HCT116 (cell line): ENCODE results near the gene FAM53A. TPM values are rescaled to one million over a fixed set of nuclear protein-coding genes. Genes with fewer than 3 reads are reported as not detected.

Experiments
- ATAC-seq: fragments of 200-7000 bp; cut with Tn5 transposase; 2 replicates; pipeline ENCODE4 v1.9.1; 2020; ENCODE audit warnings: mild to moderate bottlenecking, moderate library complexity
- BruUV-seq: library from RNA; stranded (reverse); fragments of 400-500 nt; replicated peaks from 2 replicates; lab custom pipeline; 2021; lab: Mats Ljungman, UMichigan
- CTCF ChIA-PET: fragments of 300-600 bp; sonication (Branson Sonifier 250); formaldehyde crosslinking; loops from one replicate; lab custom pipeline; 2021; ENCODE audit warnings: antibody characterized with exemption; lab: Charles Lee
- POLR2A ChIA-PET: fragments of 300-600, 350-600 bp; sonication (Branson Sonifier 250); formaldehyde crosslinking; loops from one replicate; lab custom pipeline; 2021; ENCODE audit warnings: antibody characterized with exemption; lab: Charles Lee
- RAD21 ChIA-PET, 2 experiments: fragments of 300-600 bp; sonication (Branson Sonifier 250); formaldehyde crosslinking; loops; one replicate each; lab custom pipeline; 2023; ENCODE audit warnings: low total read pairs in 2 of 2; ENCODE audit not compliant: uncharacterized antibody in 2 of 2, unreplicated experiment in 2 of 2, low non-redundant PET in 1 of 2; lab: Charles Lee
- DNase-seq: peaks from one replicate; pipeline ENCODE4 v3.0.0-alpha.2; 2010; ENCODE audit warnings: low read depth, low spot score
- H2AFZ ChIP-seq: fragments of 200-600 bp; shearing (Covaris generic), sonication (generic); 2 replicates; pipeline ENCODE4 v1.6.1; 2017; ENCODE audit warnings: low read depth, mixed run types, mixed read lengths, antibody characterized with exemption, low read length; ENCODE audit not compliant: poor library complexity, severe bottlenecking
- H3K27ac ChIP-seq: 2 replicates; pipeline ENCODE4 v1.5.1; 2012; ENCODE audit warnings: low read depth, low read length
- H3K27me3 ChIP-seq: fragments of 200-600 bp; sonication (generic); 2 replicates; pipeline ENCODE4 v1.6.1; 2016; ENCODE audit warnings: mixed run types, low read length, mixed read lengths; ENCODE audit not compliant: insufficient read depth
- H3K36me3 ChIP-seq, 2 experiments: fragments of 200-500 bp in 1 of 2; fragments of 200-600 bp in 1 of 2; sonication (Bioruptor generic) in 1 of 2; sonication (generic) in 1 of 2; 2 replicates each; pipeline versions ENCODE4 v1.5.1 to v1.6.1; 2014 to 2016; ENCODE audit warnings: low read length in 2 of 2, inconsistent platforms in 1 of 2, mixed read lengths in 1 of 2, mixed run types in 1 of 2; ENCODE audit not compliant: insufficient read depth in 2 of 2, control insufficient read depth in 1 of 2
- H3K4me1 ChIP-seq, 2 experiments: fragments of 200-600 bp in 1 of 2; sonication (generic) in 1 of 2; 2 replicates each; pipeline versions ENCODE4 v1.5.1 to v1.6.1; 2012 to 2017; ENCODE audit warnings: low read length in 2 of 2, inconsistent platforms in 1 of 2, mild to moderate bottlenecking in 1 of 2, mixed read lengths in 1 of 2, mixed run types in 1 of 2, moderate library complexity in 1 of 2; ENCODE audit not compliant: insufficient read depth in 2 of 2, control insufficient read depth in 1 of 2
- H3K4me2 ChIP-seq: fragments of 200-600 bp; sonication (generic); 2 replicates; pipeline ENCODE4 v1.6.1; 2017; ENCODE audit warnings: mixed run types, low read length, mixed read lengths
- H3K4me3 ChIP-seq, 2 experiments: fragments of 200-600 bp in 1 of 2; sonication (generic) in 1 of 2; replicated peaks in 1 of 2; 2 replicates each; pipeline ENCODE4 v1.5.1; 2011 to 2016; ENCODE audit warnings: low read length in 2 of 2, control low read depth in 1 of 2, low read depth in 1 of 2, mild to moderate bottlenecking in 1 of 2, mixed read lengths in 1 of 2, mixed run types in 1 of 2
- H3K79me2 ChIP-seq: fragments of 200-600 bp; sonication (generic); 2 replicates; pipeline ENCODE4 v1.6.1; 2017; ENCODE audit warnings: mild to moderate bottlenecking, mixed run types, low read length, moderate library complexity, mixed read lengths; ENCODE audit not compliant: insufficient read depth
- H3K9ac ChIP-seq: fragments of 200-600 bp; sonication (generic); 2 replicates; pipeline ENCODE4 v1.6.1; 2016; ENCODE audit warnings: low read length, mixed read lengths
- H3K9me2 ChIP-seq: fragments of 200-600 bp; sonication (generic), shearing (Covaris generic); 2 replicates; pipeline ENCODE4 v1.6.1; 2017; ENCODE audit warnings: mixed run types, mild to moderate bottlenecking, moderate library complexity; ENCODE audit not compliant: insufficient read depth
- H3K9me3 ChIP-seq, 2 experiments: fragments of 200-500 bp in 1 of 2; fragments of 200-600 bp in 1 of 2; sonication (Bioruptor generic) in 1 of 2; sonication (generic) in 1 of 2; 2 replicates each; pipeline ENCODE4 v1.6.1; 2014 to 2017; ENCODE audit warnings: low read length in 2 of 2, mixed read lengths in 2 of 2, inconsistent platforms in 1 of 2, low read depth in 1 of 2, mild to moderate bottlenecking in 1 of 2, mixed run types in 1 of 2, moderate library complexity in 1 of 2; ENCODE audit not compliant: control insufficient read depth in 1 of 2, insufficient read depth in 1 of 2
- H4K20me1 ChIP-seq: fragments of 200-600 bp; sonication (generic), shearing (Covaris generic); 2 replicates; pipeline ENCODE4 v1.6.1; 2017; ENCODE audit warnings: mixed run types, mild to moderate bottlenecking, moderate library complexity; ENCODE audit not compliant: insufficient read depth
- CBX3 ChIP-seq: IDR thresholded peaks from 2 replicates; pipeline ENCODE4 v1.6.1; 2012; ENCODE audit warnings: low read depth
- EGR1 ChIP-seq: IDR thresholded peaks from 2 replicates; pipeline ENCODE4 v1.6.1; 2012; ENCODE audit warnings: low read depth
- ELF1 ChIP-seq: IDR thresholded peaks from 2 replicates; pipeline ENCODE4 v1.6.1; 2012; ENCODE audit warnings: low read depth, borderline replicate concordance
- FOSL1 ChIP-seq: IDR thresholded peaks from 2 replicates; pipeline ENCODE4 v1.6.1; 2012; ENCODE audit warnings: low read depth
- JUND ChIP-seq: IDR thresholded peaks from 2 replicates; pipeline ENCODE4 v1.6.1; 2012
- POLR2A ChIP-seq: IDR thresholded peaks from 2 replicates; pipeline ENCODE4 v1.7.0; 2011; ENCODE audit warnings: borderline replicate concordance; ENCODE audit not compliant: insufficient read depth, insufficient read length; ENCODE audit errors: extremely low read depth
- POLR2AphosphoS5 ChIP-seq: IDR thresholded peaks from 2 replicates; pipeline ENCODE4 v1.6.1; 2011; ENCODE audit warnings: mild to moderate bottlenecking, low read depth, low read length, moderate library complexity
- RAD21 ChIP-seq: IDR thresholded peaks from 2 replicates; pipeline ENCODE4 v1.6.1; 2012; ENCODE audit warnings: low read depth, mild to moderate bottlenecking
- SIN3A ChIP-seq: IDR thresholded peaks from 2 replicates; pipeline ENCODE4 v1.6.1; 2012; ENCODE audit warnings: low read depth
- SP1 ChIP-seq: IDR thresholded peaks from 2 replicates; pipeline ENCODE4 v1.6.1; 2012; ENCODE audit warnings: low read depth
- TCF7L2 ChIP-seq: IDR thresholded peaks from 2 replicates; pipeline ENCODE4 v1.7.0; 2011; ENCODE audit warnings: borderline replicate concordance, inconsistent platforms; ENCODE audit not compliant: insufficient read depth, insufficient read length; ENCODE audit errors: extremely low read depth
- YY1 ChIP-seq: IDR thresholded peaks from 2 replicates; pipeline ENCODE4 v1.6.1; 2011; ENCODE audit warnings: low read length, low read depth, moderate library complexity, mild to moderate bottlenecking; ENCODE audit not compliant: insufficient replicate concordance; ENCODE audit errors: extremely low read depth
- ZFX ChIP-seq: fragments of 450-650 bp; IDR thresholded peaks from 2 replicates; pipeline ENCODE4 v1.6.1; 2017
- ZNF274 ChIP-seq: fragments of 200-500 bp; sonication (Bioruptor generic); IDR thresholded peaks from 2 replicates; pipeline ENCODE4 v1.6.1; 2014; ENCODE audit warnings: mild to moderate bottlenecking, low read depth, low read length, inconsistent platforms
- intact Hi-C: fragments of 100-400 bp; cut with micrococcal nuclease; formaldehyde crosslinking; loops from 2 replicates; pipeline ENCODE4 v1.10.0; 2022
- total RNA-seq: library from RNA; stranded (reverse); gene quantifications from one replicate; pipeline ENCODE4 v1.2.1, GENCODE V29; 2021; ENCODE audit not compliant: unreplicated experiment
- TF ChIP-seq, protein P1 (sequence below): IDR thresholded peaks from 2 replicates; pipeline ENCODE4 v1.6.1; 2012

The FAM53A gene
- total RNA-seq, 1 experiment from 2014 or later = 1.1 TPM

DNA sequence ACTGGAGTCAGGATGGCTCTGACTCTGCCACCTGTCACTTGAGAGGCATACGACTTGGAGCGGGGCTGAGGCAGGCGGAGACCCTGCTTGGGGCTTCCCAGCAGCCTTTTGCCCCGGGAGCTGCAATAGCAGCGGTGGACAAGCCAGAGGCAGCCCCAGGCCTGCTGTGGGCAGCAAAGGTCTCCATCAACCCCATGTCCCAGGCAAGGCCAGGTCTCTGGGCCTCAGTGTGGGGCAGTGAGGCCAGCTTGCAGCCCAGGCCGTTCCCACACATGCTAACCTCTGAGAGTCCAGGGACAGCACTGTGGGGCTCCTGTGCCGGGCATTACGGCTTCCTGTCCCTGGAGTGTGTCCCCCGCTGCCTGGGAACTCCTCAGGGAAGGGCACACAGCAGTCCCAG lies 53.0 kb downstream of the FAM53A start:
- DNase-seq (no peak), ATAC-seq (no peak)
- no peaks in the 10 kb centered on the region for H3K9me2 ChIP-seq
- TF ChIP-seq ELF1 = no peak
- H3K36me3 ChIP-seq = no peaks in the 10 kb centered on the region
- no peak overlapping the region for H3K27ac ChIP-seq
- no peaks in the 10 kb centered on the region for H3K79me2 ChIP-seq
- intact Hi-C loops = no loop called here
- ChIA-PET CTCF (no interaction called here), POLR2A (no interaction called here), RAD21 (no interaction called here)
- no peak overlapping the region for H3K9ac ChIP-seq
- H3K4me1 ChIP-seq = no peaks in the 10 kb centered on the region
- BruUV-seq = no TSS peak
- no peaks in the 10 kb centered on the region for H3K27me3 ChIP-seq
- H3K9me3 ChIP-seq = no peaks in the 10 kb centered on the region
- H3K4me2 ChIP-seq = no peak overlapping the region
- no peak overlapping the region for H2AFZ ChIP-seq
- H3K4me3 ChIP-seq = no peak overlapping the region
- H4K20me1 ChIP-seq = no peaks in the 10 kb centered on the region

DNA sequence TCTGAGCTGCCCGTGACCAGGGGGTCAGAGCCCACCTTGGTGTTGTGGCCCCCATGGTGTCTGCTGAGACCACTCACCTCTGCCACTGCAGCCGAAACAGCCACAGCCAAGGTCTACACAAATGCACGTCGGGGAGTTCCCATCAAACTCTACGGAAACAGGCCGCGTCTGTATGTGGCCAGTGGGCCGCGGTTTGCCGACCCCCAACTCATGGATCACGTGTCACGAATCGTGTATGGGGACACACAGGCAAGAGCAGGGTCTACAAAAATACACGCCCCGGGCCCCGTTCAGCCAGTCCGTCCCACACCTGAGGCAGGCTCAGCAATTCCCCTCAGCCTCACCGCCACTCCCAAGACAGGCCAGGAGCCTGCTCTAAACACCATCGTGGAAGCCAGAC lies 53.8 kb downstream of the FAM53A start:
- TF ChIP-seq SP1 (no peak), ZFX (no peak), POLR2AphosphoS5 (no peak), RAD21 (no peak), ZNF274 (no peak), POLR2A (no peak), CBX3 (no peak), SIN3A (no peak), EGR1 (no peak), JUND (no peak), YY1 (no peak), FOSL1 (no peak), TCF7L2 (no peak)
- TF ChIP-seq, protein P1, sequence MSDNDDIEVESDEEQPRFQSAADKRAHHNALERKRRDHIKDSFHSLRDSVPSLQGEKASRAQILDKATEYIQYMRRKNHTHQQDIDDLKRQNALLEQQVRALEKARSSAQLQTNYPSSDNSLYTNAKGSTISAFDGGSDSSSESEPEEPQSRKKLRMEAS = no peak
- TF ChIP-seq, all 23 proteins: peak for 0
- POLR2A ChIA-PET = no interaction called here
- CTCF ChIA-PET = interaction anchor here (1.1 to 1.6 kb wide), 3 partner anchors 11 to 277 kb away, joined by 4 to 10 read pairs (median 7); no protein-coding TSS in a partner anchor

More for the DNA sequence above, 53.8 kb downstream of the FAM53A start:
- Histone ChIP-seq H3K9me3 (no peaks in the 10 kb centered on the region), H3K27ac (no peak overlapping the region), H3K27me3 (no peaks in the 10 kb centered on the region), H4K20me1 (no peaks in the 10 kb centered on the region), H3K4me3 (no peak overlapping the region), H3K9ac (no peak overlapping the region), H3K4me2 (no peak overlapping the region), H3K79me2 (no peaks in the 10 kb centered on the region), H3K9me2 (no peaks in the 10 kb centered on the region), H2AFZ (no peak overlapping the region), H3K4me1 (no peaks in the 10 kb centered on the region), H3K36me3 (no peaks in the 10 kb centered on the region)
- no peak for ATAC-seq
- BruUV-seq = no TSS peak
- no peak for DNase-seq
- intact Hi-C loops = no loop called here
- RAD21 ChIA-PET = no interaction called here
